HL-60/S4 treated with phorbol 12-myristate 13-acetate at 8.2 ng/mL for 4 days and 3 days (cell line): Measurements from ENCODE around the gene PLCG2.
"Not testable (repeated sequence)": the region's sequence is repeated elsewhere in the genome, so short reads cannot be mapped to it uniquely, and the experiment has no call there.

Source experiments
- in situ Hi-C: fragments of 300-500 bp; cut with MboI; formaldehyde crosslinking; loops from 2 replicates; pipeline ENCODE4 v1.15.0; 2022; ENCODE audit warnings: low sequenced_read_pairs

PLCG2 gene

GRCh38 chr16:81873843-81874752, 95.0 kb downstream of the PLCG2 start:
- in situ Hi-C loops: no loop called here

- in situ Hi-C loops: no loop called here
These were observed 96.4 kb downstream of the PLCG2 start for GRCh38 chr16:81875461-81875860.

GRCh38 chr16:81876273-81876900, 97.3 kb downstream of the PLCG2 start:
- in situ Hi-C loops: no loop called here

GRCh38 chr16:81877490-81877889, 98.4 kb downstream of the PLCG2 start:
- in situ Hi-C loops: not testable (repeated sequence)

- in situ Hi-C loops: no loop called here
These were observed 99.4 kb downstream of the PLCG2 start for GRCh38 chr16:81878529-81878928.

- in situ Hi-C loops: no loop called here
These were observed 100.5 kb downstream of the PLCG2 start for GRCh38 chr16:81879625-81880024.

DNA sequence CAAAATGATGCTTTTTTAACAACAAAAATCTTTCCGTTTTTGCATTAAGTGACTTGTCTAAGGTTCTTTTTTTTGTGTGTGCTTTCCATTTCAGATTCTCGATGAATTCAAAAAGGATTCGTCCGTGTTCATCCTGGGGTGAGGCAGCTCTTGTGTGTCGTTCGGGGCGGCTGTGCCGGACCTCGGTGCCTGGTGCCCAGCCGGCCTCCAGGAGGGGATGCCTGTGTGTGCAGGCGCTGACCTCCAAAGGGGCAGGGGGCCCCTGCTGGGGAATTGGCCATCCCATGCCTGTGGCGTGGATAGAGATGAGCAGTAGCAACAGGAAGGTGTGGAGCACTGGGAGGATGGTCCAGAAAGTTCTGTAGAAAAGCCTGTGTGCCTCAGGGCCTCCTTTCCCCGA, 101.7 kb downstream of the PLCG2 start:
- in situ Hi-C loops: no loop called here

- in situ Hi-C loops: no loop called here
These were observed 102.1 kb downstream of the PLCG2 start for GRCh38 chr16:81881228-81881627.

- in situ Hi-C loops: no loop called here
These were observed 103.5 kb downstream of the PLCG2 start for GRCh38 chr16:81882559-81882958.

DNA sequence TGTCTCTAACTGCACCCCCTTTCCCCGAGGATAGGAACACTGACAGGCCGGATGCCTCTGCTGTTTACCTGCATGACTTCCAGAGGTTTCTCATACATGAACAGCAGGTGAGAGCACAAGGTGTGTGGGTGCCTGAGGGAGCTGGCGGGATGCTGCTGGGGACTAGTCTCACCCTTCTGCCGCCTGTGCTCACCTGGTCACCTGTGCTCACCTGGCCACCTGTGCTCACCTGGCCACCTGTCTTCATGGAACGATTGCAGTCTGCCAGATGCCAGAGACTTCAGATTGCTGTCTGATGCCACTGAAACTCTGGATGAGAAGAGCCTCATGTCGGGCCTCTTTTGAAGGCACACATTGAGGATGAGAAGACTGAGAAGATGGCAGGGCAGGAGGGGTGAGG, 104.1 kb downstream of the PLCG2 start:
- in situ Hi-C loops: no loop called here

GRCh38 chr16:81885976-81886586, 107.0 kb downstream of the PLCG2 start:
- in situ Hi-C loops: no loop called here

GRCh38 chr16:81888520-81889394, 109.7 kb downstream of the PLCG2 start:
- in situ Hi-C loops: no loop called here

DNA sequence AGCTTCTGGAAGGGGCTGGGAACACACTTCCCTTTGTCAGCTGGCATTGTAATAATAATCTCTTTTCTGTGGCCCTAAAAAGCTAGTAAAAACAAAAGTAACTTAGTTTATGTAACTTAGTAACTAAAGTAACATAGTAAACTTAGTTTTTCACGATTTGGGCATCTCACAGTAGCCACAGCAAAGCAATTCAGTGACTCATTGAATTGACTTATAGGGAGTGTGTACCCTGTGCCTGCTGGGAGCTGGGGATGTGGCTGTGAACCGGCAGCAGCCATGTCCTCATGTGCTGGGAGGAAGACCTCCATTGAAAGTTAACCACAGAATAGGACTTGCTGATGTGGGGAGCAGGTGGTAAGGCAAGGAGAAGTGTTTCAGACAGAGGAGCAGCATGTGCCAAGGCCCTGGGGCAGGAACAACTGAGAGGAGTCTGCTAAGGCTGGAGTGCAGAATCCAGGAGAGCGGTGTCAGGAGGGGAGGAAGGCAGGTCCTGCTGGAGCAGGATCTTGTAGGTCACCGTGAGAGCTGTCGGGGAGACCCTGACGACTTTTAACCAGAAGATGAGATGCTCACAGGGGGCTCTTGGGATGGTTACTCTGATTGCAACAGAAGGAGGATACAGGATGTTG, 112.8 kb downstream of the PLCG2 start:
- in situ Hi-C loops: no loop called here

DNA sequence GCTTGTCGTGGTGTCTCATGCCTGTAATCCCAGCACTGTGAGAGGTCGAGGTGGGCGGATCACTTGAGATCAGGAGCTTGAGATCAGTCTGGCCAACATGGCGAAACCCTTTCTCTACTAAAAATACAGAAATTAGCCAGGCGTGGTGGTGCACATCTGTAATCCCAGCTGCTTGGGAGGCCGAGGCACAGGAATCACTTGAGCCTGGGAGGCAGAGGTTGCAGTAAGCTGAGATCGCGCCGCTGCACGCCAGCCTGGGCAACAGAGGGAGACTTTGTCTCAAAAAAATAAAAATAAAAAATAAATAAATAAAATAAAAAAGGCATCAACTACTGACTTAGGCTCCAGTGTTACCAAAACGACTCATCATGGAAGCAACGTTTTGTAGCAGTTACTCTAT, 115.5 kb downstream of the PLCG2 start:
- in situ Hi-C loops: no loop called here

DNA sequence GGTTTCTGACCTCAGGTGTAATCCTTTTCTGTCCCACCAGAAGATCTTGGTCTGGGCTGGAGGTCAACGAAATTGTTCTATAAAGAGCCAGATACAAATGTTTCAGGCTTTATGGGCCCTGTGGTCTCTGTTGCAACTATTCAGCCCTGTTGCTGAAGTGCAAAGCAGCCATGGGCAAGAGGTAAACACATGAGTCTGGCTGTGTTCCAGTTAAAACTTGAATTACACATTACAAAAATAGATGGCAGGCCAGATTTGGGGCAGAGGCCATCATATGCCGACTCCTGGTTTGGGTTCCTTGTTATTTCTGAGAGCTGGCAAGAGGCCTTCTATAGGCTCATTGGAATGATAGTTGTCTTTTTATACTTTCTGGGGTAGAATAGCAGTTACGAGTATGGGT, 117.8 kb downstream of the PLCG2 start:
- in situ Hi-C loops: no loop called here

- in situ Hi-C loops: no loop called here
These were observed 120.5 kb downstream of the PLCG2 start for GRCh38 chr16:81899601-81900000.

DNA sequence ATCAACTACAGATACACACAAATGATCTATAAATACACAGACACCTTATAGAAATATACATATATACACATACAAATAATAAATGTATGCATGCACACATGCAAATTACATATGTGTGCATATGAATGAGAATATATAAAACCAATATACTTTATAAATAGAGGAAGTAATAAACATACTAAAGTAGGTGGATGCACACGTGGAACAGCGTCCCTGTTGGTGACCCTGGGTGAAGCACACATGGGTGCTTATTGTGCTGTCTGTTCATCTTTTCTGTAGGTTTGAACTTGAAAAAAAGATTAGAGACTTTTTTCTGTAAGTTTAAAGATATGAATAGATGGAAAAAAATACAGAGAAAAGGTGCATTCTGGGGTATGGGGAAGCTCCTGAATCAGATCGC, 120.9 kb downstream of the PLCG2 start:
- in situ Hi-C loops: no loop called here

- in situ Hi-C loops: no loop called here
These were observed 121.4 kb downstream of the PLCG2 start for GRCh38 chr16:81900456-81900855.

DNA sequence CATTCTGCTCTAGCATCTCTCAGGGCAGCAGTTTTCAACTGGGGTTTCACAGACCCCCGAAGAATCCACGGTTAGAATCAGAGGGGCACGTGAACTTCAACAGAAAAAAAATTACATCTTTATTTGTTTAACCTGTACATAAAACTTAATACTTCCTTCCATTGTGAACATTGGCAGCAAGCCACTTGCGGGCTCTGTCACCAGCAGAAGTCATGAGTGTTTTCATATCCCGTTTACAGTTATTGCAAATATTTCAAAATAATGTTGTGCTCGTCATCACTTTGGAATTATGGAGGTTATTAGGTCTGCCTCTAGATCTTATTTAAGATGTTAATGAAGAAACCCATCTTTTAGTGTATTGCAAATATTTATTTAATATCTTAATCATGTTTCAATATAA, 122.4 kb downstream of the PLCG2 start:
- in situ Hi-C loops: no loop called here

DNA sequence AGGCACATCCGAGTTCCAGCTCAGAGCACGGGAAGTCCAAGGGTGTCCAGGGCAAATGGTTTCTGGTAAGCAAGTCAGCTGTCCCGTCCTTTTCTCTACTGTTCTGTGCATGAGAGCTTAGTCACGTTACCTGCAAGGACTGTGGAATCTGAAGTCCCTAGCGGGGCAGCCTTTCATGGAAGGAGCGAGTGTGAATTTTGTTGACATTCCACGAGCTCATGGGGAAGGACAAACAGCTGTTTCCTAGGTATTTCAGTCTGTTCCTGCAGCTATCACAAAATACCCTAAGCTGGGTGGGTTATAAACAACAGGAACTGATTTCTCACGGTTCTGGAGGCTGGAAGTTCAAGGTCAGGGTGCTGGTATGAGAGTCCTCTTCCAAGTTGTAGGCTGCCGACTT, 122.9 kb downstream of the PLCG2 start:
- in situ Hi-C loops: no loop called here

DNA sequence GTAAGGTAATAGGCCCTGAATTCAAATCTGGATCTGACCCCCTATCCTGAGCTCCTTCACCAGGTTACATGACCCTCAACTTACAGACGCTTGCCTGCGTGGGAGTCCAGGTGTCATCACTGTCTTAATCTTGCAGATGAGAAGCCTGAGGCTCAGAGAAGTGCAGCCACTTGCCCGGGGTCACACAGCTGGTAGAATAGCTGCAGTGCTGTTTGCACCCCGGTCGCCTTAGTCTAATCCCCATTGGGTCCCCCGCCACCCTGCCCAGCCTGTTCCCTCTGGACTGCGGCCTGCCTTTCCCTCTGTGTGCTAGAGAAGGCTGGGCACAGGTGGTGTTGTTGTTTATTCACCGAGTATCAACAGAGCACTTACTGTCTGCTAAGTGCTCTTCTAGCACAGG, 125.2 kb downstream of the PLCG2 start:
- in situ Hi-C loops: no loop called here
